H1 (cell line): ENCODE results near the gene TMEM229B. TPM values are rescaled to one million over a fixed set of nuclear protein-coding genes. Genes with fewer than 3 reads are reported as not detected.

Experiments used
- BACH1 ChIP-seq: IDR thresholded peaks from 2 replicates; pipeline ENCODE4 v1.6.1; 2012; ENCODE audit warnings: low read length, improper control_type of control experiment
- BRCA1 ChIP-seq: IDR thresholded peaks from 2 replicates; pipeline ENCODE4 v1.6.1; 2012; ENCODE audit warnings: low read depth, low read length, improper control_type of control experiment
- CTBP2 ChIP-seq: IDR thresholded peaks from 2 replicates; pipeline ENCODE4 v1.7.0; 2011; ENCODE audit warnings: borderline replicate concordance, mild to moderate bottlenecking, moderate library complexity, mixed read lengths, low read length; ENCODE audit not compliant: insufficient read depth, insufficient read length
- EP300 ChIP-seq, 2 experiments: IDR thresholded peaks; 1 replicate in 1 of 2; 2 replicates in 1 of 2; pipeline ENCODE4 v1.6.1; 2011 to 2012; ENCODE audit warnings: low read depth in 2 of 2, low read length in 2 of 2, mild to moderate bottlenecking in 2 of 2, borderline replicate concordance in 1 of 2, inconsistent platforms in 1 of 2, moderate library complexity in 1 of 2
- EZH2 ChIP-seq: fragments of 200-600 bp; sonication (generic); IDR thresholded peaks from 2 replicates; pipeline ENCODE4 v1.7.1; 2012; ENCODE audit warnings: low read depth, mild to moderate bottlenecking, moderate library complexity, low read length, inconsistent platforms; ENCODE audit not compliant: severe bottlenecking
- FOSL1 ChIP-seq: IDR thresholded peaks from 2 replicates; pipeline ENCODE4 v1.6.1; 2011; ENCODE audit warnings: mild to moderate bottlenecking, low read depth, low read length, moderate library complexity; ENCODE audit not compliant: insufficient read depth
- HDAC6 ChIP-seq: IDR thresholded peaks from one replicate; pipeline ENCODE4 v1.7.1; 2012; ENCODE audit warnings: low read depth, mild to moderate bottlenecking, inconsistent platforms, low read length, moderate library complexity
- JUN ChIP-seq: IDR thresholded peaks from 2 replicates; pipeline ENCODE4 v1.6.1; 2011; ENCODE audit warnings: low read depth, mild to moderate bottlenecking, improper control_type of control experiment, low read length
- JUND ChIP-seq: IDR thresholded peaks from 2 replicates; pipeline ENCODE4 v1.6.1; 2011; ENCODE audit warnings: mild to moderate bottlenecking, improper control_type of control experiment, low read length
- KDM5A ChIP-seq: fragments of 200-600 bp; IDR thresholded peaks from 2 replicates; pipeline ENCODE4 v1.7.1; 2012; ENCODE audit warnings: mild to moderate bottlenecking, low read length, inconsistent platforms, mixed read lengths
- MAFK ChIP-seq: IDR thresholded peaks from 2 replicates; pipeline ENCODE4 v1.6.1; 2012; ENCODE audit warnings: low read depth, mild to moderate bottlenecking, improper control_type of control experiment, low read length
- POLR2A ChIP-seq, 2 experiments: IDR thresholded peaks; 1 replicate in 1 of 2; 2 replicates in 1 of 2; pipeline ENCODE4 v1.6.1; 2011; ENCODE audit warnings: low read depth in 2 of 2, low read length in 2 of 2, mild to moderate bottlenecking in 2 of 2; ENCODE audit errors: control extremely low read depth in 1 of 2
- POLR2AphosphoS5 ChIP-seq: IDR thresholded peaks from 2 replicates; pipeline ENCODE4 v1.6.1; 2011; ENCODE audit warnings: low read depth, low read length
- POU5F1 ChIP-seq: IDR thresholded peaks from 2 replicates; pipeline ENCODE4 v1.6.1; 2011; ENCODE audit warnings: low read depth, mild to moderate bottlenecking, low read length, moderate library complexity
- RNF2 ChIP-seq: fragments of 200-900, 300-1000 bp; sonication (generic); IDR thresholded peaks from 2 replicates; pipeline ENCODE4 v1.7.1; 2016; ENCODE audit warnings: borderline replicate concordance, low read depth, mild to moderate bottlenecking, antibody characterized with exemption, low read length; ENCODE audit not compliant: poor library complexity, severe bottlenecking; ENCODE audit errors: missing control alignments
- RXRA ChIP-seq: IDR thresholded peaks from 2 replicates; pipeline ENCODE4 v1.6.1; 2011; ENCODE audit warnings: low read depth, mild to moderate bottlenecking, low read length, moderate library complexity; ENCODE audit not compliant: insufficient read depth
- SAP30 ChIP-seq: fragments of 300-600 bp; sonication (generic); IDR thresholded peaks from 2 replicates; pipeline ENCODE4 v1.7.1; 2012; ENCODE audit warnings: low read length, moderate library complexity, mild to moderate bottlenecking, inconsistent platforms; ENCODE audit not compliant: insufficient read depth, insufficient replicate concordance
- SIN3A ChIP-seq, 2 experiments: IDR thresholded peaks in 1 of 2; conservative IDR thresholded peaks in 1 of 2; 2 replicates each; pipeline ENCODE4 v1.6.1; 2011 to 2012; ENCODE audit warnings: low read length in 2 of 2, improper control_type of control experiment in 1 of 2, low read depth in 1 of 2, mild to moderate bottlenecking in 1 of 2
- SIX5 ChIP-seq: IDR thresholded peaks from 2 replicates; pipeline ENCODE4 v1.6.1; 2011; ENCODE audit warnings: mild to moderate bottlenecking, low read depth, low read length
- SP1 ChIP-seq: IDR thresholded peaks from 2 replicates; pipeline ENCODE4 v1.6.1; 2011; ENCODE audit warnings: low read depth, low read length
- SP2 ChIP-seq: IDR thresholded peaks from 2 replicates; pipeline ENCODE4 v1.6.1; 2012; ENCODE audit warnings: mild to moderate bottlenecking, low read length, inconsistent platforms
- SRF ChIP-seq: IDR thresholded peaks from 2 replicates; pipeline ENCODE4 v1.6.1; 2011; ENCODE audit warnings: mild to moderate bottlenecking, low read depth, low read length, moderate library complexity
- TCF12 ChIP-seq: IDR thresholded peaks from 2 replicates; pipeline ENCODE4 v1.6.1; 2011; ENCODE audit warnings: low read depth, mild to moderate bottlenecking, low read length
- YY1 ChIP-seq: IDR thresholded peaks from 2 replicates; pipeline ENCODE4 v1.6.1; 2011; ENCODE audit warnings: low read depth, mild to moderate bottlenecking, low read length
- polyA plus RNA-seq, 7 experiments: library from polyadenylated mRNA; depleted of rRNA in 3 of 7; stranded (reverse) in 5 of 7; unstranded in 2 of 7; fragments of >200 nt in 5 of 7; fragments of 200-250 nt in 2 of 7; gene quantifications; 1 replicate in 5 of 7; 2 replicates in 1 of 7; 4 replicates in 1 of 7; pipeline versions ENCODE4 v1.2.1 to v1.2.3, GENCODE V29; 2011 to 2013; ENCODE audit warnings: missing spikeins in 2 of 7, mixed read lengths in 2 of 7
- total RNA-seq: library from RNA; stranded (reverse); fragmentation: NEBNext Ultra II Directional; extraction: Animal tissue kit (Norgen Biotek cat#: 25700); gene quantifications from 2 replicates; pipeline ENCODE4 v1.2.1, GENCODE V29; 2021

The TMEM229B gene
- total and polyA plus RNA-seq, 2 of the 8 experiments (the other 6 are each of a cell fraction or from before 2014, with no cell fraction given): 0.73 to 0.85 TPM

DNA sequence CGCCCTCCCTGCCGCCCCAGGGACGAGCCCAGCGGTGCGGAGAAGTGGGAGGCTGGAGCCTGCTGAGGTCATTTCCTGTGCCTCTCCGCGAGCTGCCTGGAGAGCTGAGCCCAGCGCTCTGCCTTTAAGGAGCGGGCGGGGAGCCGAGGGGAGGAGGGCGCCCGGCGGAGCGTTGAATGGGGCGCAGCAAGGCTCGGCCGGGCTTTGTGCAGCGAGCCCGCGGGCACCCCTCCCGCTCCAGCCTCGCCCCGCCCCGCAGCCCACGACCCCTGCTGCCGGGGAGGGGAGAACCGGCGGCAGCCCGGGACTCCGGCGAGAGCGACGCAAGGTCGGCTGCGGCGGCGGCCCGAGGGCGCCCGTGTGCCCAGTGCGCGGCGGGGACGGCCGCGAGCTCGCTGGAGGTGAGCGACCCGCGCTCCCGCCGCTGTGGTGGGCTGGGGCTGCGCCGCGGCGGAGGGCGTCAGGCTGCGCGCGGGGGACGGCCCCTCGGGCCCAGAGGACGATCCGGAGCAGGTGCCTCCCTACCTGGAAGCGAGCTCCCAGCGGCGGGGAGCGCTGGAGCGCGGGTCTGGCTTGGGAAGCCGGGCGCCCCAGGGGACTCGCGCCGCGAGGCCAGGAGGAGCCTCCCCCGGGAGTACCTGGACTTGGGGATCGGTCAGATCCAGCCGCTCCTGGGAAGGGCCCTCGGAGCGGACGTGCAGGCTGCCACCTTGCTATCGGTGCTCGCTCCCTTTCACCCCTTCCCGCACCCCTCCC, 44.7 kb upstream of the TMEM229B start, which contains the start of gene PLEKHH1 (continued):
- TF ChIP-seq EZH2 (no peak), RNF2 (no peak), POLR2AphosphoS5 (peak; percentile 56; the same call in 1 of the 2 replicates), JUND (peak; percentile 34; the same call in 1 of the 2 replicates), SRF (no peak), HDAC6 (no peak), CTBP2 (no peak), TCF12 (no peak), SP2 (no peak), EP300 (IDR thresholded peaks at IDR 0.05; ENCODE audit: borderline replicate concordance in 1 of 2, low read depth in 2 of 2, low read length in 2 of 2) (no peak), RXRA (no peak), KDM5A (no peak), POU5F1 (no peak), FOSL1 (no peak), BRCA1 (no peak), BACH1 (no peak), YY1 (no peak), POLR2A (IDR thresholded peaks at IDR 0.05; ENCODE audit: control extremely low read depth in 1 of 2, low read depth in 2 of 2, low read length in 2 of 2) (peak; percentile 55 to 68), JUN (no peak), SAP30 (no peak), SP1 (no peak), MAFK (no peak), SIX5 (no peak), SIN3A (conservative IDR thresholded peaks at IDR 0.05 in 1 of 2, IDR thresholded peaks at IDR 0.05 in 1 of 2; ENCODE audit: low read depth in 1 of 2, low read length in 2 of 2) (peak in 1 of 2 experiments; percentile 23; a peak in 2 of 4 replicates)
